LNCaP clone FGC (cell line): ENCODE data around the gene FGF14.

Experiments used
- DNase-seq: peaks from one replicate; pipeline ENCODE4 v3.0.0-alpha.2; 2011; ENCODE audit warnings: low read depth
- H3K4me3 ChIP-seq: 2 replicates; pipeline ENCODE4 v1.5.1; 2011; ENCODE audit warnings: mild to moderate bottlenecking, low read depth, low read length, control low read depth
- TF ChIP-seq, protein P1 (sequence below): IDR thresholded peaks from 2 replicates; pipeline ENCODE4 v1.5.1; 2012; ENCODE audit warnings: mild to moderate bottlenecking; ENCODE audit not compliant: control insufficient read depth, insufficient read depth; ENCODE audit errors: extremely low read depth

FGF14 gene

GRCh38 chr13:102250448-102250847 lies 151.4 kb downstream of the FGF14 start:
- no peak for DNase-seq
- no peak overlapping the region for H3K4me3 ChIP-seq
- TF ChIP-seq, protein P1, sequence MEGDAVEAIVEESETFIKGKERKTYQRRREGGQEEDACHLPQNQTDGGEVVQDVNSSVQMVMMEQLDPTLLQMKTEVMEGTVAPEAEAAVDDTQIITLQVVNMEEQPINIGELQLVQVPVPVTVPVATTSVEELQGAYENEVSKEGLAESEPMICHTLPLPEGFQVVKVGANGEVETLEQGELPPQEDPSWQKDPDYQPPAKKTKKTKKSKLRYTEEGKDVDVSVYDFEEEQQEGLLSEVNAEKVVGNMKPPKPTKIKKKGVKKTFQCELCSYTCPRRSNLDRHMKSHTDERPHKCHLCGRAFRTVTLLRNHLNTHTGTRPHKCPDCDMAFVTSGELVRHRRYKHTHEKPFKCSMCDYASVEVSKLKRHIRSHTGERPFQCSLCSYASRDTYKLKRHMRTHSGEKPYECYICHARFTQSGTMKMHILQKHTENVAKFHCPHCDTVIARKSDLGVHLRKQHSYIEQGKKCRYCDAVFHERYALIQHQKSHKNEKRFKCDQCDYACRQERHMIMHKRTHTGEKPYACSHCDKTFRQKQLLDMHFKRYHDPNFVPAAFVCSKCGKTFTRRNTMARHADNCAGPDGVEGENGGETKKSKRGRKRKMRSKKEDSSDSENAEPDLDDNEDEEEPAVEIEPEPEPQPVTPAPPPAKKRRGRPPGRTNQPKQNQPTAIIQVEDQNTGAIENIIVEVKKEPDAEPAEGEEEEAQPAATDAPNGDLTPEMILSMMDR: no peak

- TF ChIP-seq, protein P1: no peak
- DNase-seq: no peak
- H3K4me3 ChIP-seq: no peak overlapping the region
Measured at GRCh38 chr13:102244607-102245227, 157.1 kb downstream of the FGF14 start.

DNA sequence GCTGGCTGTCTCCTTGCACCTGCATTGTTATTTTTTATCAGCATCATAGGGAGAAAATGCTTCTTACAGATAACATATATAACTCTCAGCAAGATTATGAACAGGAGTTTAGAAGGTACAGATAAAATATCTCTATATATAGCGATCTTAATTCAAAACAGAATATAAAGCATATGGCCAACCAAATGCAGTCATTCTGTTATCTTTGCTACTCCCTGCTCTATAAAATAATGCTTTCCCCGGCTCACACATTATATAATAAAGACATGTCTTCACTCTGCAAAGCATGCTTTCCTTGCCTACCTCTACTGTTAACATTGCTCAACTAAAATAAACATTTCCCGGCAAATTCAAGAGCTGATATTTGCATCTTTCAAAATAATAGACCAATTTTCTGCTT lies 161.7 kb downstream of the FGF14 start:
- H3K4me3 ChIP-seq: no peak overlapping the region
- DNase-seq: no peak
- TF ChIP-seq, protein P1: no peak

DNA sequence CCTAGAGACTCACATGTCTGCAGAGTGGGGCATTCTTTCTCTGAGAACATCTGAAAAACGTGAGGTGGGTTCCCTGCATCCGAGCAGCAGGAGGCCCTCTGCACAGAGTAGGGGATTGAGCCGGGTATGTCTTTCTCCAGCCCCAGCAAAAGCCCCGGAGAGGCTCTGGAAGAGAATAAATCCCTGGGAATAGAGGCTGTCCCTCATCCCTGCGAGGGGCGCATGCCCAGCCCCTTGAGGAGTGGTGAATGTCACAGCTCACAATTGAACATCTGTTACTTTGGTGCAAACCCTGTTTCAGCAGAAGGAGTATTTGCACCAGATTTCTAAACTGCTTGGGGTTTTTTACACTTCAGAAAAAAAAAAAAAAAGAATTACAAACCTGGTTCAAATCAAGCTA lies 164.6 kb downstream of the FGF14 start:
- no peak for DNase-seq
- TF ChIP-seq, protein P1: no peak
- no peak overlapping the region for H3K4me3 ChIP-seq

DNA sequence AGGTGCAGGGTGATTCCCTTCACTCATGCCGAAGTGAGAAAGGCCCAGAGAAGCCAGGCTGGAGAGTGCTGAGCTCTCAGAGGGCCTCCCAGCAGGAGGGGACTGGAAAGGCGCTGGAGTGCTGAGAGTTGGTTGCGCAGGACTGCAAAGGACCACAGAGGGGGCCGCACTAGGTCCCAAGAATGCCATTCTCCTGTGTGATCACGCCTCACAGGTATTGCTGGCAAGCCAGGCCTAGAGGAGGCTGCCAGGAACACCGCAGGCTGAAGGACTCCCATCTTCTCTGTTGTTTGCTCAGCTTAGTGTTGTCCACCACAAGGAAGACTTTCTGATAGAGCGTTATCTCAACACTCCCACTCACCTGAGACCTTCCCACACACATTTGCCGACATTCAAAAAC lies 165.0 kb downstream of the FGF14 start:
- no peak for DNase-seq
- H3K4me3 ChIP-seq: no peak overlapping the region
- TF ChIP-seq, protein P1: no peak

DNA sequence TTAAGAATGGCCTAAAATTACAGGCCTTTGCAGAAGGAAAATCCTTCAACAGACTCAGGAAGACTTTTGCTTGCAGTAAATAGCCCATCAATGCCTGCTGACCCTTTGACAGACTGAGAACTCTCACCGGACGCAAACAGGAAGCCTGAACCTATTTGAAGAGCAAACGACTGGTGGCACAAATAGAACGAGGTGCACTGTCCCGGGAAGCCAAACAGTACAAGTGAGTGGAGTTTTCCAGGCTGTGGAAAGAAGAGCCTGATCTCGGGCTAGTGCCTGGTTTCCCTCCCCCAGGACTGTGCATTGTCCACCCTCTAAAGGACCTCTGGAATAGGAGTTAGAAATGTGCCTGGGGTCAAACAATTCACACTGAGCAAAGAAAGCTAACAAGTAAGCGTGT lies 165.5 kb downstream of the FGF14 start:
- no peak overlapping the region for H3K4me3 ChIP-seq
- DNase-seq: no peak
- TF ChIP-seq, protein P1: no peak

DNA sequence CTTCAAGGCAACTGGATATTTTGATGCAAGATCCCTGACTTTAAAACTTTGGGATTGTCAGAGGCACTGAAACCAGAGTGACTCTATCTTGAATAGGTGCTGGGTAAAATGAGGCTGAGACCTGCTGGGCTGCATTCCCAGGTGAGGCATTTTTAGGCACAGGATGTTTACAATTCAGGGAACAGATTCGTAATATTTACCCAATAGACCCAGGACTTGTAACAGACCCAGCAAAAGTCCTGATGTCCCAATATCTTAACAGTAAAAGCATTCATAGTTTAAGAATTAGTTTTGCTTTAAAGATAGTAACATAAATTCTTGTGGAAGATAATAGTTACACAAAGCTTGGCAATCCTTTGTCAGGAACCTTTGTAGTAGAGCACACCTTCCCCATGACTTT lies 166.2 kb downstream of the FGF14 start:
- TF ChIP-seq, protein P1: no peak
- no peak overlapping the region for H3K4me3 ChIP-seq
- DNase-seq: no peak
